NAMALWA (cell line): ENCODE results near the gene ASCC3.
"Not testable (repeated sequence)": the region's sequence is repeated elsewhere in the genome, so short reads cannot be mapped to it uniquely, and the experiment has no call there.

Experiments used
- DNase-seq: peaks from one replicate; pipeline ENCODE4 v3.0.0-alpha.2; 2015; ENCODE audit warnings: low spot score

The ASCC3 gene, protein sequence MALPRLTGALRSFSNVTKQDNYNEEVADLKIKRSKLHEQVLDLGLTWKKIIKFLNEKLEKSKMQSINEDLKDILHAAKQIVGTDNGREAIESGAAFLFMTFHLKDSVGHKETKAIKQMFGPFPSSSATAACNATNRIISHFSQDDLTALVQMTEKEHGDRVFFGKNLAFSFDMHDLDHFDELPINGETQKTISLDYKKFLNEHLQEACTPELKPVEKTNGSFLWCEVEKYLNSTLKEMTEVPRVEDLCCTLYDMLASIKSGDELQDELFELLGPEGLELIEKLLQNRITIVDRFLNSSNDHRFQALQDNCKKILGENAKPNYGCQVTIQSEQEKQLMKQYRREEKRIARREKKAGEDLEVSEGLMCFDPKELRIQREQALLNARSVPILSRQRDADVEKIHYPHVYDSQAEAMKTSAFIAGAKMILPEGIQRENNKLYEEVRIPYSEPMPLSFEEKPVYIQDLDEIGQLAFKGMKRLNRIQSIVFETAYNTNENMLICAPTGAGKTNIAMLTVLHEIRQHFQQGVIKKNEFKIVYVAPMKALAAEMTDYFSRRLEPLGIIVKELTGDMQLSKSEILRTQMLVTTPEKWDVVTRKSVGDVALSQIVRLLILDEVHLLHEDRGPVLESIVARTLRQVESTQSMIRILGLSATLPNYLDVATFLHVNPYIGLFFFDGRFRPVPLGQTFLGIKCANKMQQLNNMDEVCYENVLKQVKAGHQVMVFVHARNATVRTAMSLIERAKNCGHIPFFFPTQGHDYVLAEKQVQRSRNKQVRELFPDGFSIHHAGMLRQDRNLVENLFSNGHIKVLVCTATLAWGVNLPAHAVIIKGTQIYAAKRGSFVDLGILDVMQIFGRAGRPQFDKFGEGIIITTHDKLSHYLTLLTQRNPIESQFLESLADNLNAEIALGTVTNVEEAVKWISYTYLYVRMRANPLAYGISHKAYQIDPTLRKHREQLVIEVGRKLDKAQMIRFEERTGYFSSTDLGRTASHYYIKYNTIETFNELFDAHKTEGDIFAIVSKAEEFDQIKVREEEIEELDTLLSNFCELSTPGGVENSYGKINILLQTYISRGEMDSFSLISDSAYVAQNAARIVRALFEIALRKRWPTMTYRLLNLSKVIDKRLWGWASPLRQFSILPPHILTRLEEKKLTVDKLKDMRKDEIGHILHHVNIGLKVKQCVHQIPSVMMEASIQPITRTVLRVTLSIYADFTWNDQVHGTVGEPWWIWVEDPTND (N-terminal part only)

DNA sequence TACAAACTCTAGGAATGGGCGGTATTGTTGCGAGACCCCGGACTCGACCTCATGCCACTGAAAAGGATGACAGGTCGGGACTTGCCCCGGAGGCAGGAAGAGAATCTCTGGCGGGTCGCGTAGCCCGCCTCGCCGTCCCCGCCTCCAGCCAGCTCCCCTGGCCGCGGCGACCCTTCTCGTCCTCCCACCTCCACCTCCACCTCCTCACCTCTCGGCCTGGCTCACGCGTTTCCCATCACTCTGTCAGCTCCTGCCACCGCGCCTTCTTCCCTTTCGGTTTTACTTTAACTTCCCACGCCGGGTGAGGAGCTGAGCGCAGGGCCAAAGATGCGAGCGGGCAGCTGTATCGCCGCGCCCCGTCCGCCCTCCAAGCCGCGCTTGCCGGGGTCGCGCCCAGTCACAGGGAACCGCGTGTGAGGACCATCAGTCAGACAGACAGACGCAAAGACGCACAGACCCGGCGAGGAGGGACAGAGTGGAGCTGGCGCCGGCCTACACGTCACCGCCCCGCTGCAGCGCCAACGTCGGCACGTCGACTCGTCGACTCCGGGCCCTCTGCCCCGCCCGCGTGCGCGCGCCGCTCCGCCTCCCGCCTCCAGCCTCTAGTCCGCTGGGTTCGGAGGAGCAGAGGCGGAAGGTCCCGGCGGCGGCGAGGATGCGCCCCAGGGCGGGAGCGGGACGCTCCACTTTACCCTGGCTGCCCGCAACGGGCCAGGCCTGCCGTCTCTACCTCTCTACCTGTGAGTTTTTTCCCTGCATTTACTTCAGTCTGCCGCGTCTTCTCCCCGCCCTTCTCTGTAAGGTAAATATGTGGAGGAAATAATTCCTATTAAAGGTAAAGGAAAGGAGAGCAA, at the start of gene ASCC3:
TSS of gene ASCC3 (minus strand) at position 477 of the 854 bp plus-strand sequence. CDS start 13,332 bp downstream, outside the sequence.
- DNase-seq: peak; percentile 89

DNA sequence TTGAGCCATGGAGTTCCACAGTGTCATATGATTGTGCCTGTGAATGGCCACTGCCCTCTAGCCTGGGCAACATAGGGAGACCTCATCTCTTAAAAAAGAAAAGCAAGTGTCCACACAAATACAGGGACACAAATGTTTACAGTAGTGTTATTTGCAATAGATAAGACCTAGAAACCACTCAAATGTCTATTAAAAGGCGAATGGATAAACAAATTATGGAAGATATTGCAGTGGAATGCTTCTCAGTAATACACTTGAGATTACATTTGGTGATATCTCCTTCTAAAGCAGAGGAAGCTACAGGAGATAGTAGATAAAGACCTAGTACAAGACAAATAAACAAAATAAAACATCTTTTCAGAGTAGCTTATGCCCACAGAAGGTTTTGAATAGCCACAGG, 44.6 kb upstream of the ASCC3 start:
- DNase-seq: no peak

DNA sequence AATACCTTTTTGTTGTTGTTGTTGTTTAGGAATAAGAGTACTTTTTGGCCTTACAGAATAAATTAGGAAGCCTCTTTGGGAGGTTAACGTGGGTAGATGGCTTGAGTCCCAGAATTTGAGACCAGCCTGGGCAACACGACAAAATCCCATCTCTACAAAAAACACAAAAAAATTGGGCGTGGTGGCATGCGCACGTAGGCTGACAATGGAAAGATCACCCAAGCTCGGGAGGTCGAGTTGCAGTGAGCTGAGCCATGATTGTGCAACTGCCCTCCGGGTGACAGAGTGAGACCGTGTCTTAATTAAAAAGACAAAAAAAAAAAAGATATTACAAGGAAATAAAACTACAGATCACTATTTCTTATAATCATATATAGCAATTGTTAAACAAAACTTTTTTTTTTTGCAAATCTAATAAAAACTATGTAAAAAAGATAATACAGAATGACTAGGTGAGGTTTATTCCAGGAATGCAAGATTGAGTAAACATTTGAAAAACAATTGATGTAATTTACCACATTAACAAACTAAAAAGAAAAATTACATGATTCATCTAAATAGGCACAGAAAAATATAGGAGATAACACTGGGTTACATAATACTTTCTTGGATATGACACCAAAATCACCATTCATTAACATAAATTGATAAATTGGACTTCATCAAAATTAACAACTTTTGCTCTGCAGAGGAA, 43.6 kb upstream of the ASCC3 start:
- no peak for DNase-seq

DNA sequence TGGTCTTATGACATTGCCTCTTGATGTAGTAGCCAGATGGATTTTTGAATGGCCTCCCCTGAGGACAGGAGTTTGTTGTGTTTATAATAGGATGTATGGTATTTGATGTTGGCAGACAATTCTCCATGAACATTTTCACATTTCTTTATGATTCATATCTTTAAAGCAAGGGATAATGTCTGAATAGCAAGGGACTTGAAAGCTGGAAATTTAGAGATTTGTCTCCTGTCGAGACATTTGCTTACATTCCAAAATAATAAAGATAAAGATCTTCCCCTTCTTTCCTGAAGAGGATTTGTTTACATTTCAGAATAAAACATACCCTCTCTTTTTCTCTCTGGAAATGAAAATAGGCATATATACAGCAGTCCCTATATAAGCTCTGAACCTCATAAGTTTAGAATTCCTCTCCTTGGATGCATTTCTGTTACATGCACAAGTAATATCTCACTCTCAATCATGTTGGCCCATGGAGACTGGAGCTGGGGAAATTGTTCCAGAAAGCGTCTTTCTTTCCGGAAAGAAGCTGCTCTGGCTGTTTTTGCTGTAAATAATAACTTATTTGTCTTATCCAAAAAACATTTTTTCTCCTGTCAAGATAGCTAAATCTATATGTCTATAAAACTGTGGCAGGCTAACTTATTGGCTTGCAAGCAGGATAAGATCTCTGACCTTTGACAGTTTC, 42.5 kb upstream of the ASCC3 start:
- no peak for DNase-seq

DNA sequence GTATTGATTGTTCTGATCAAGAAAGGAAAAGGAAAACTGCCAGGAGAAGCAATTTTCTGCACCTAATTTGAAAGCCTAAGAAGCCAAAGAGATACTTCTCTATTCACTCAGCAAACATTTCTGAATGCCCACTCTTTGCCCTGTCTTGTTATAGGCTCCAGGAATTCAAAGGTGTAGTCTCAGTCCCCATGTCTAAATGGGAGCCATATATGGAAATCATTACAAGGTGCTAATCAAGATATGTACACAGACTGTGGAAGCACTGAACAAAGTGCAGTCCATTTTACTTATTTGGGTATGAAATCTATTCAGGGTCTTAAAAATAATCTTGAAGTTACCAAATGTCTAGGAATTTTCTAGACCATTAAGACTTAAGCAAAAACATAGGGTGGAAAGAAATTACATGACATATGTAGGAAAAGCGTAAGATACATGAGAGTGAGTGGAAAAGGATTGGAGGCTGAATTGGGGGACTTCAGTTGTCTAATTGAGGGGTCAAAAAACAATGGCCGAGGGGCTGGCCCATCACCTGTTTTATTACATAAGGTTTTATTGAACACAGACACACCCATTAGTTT, 39.0 kb upstream of the ASCC3 start:
- no peak for DNase-seq

DNA sequence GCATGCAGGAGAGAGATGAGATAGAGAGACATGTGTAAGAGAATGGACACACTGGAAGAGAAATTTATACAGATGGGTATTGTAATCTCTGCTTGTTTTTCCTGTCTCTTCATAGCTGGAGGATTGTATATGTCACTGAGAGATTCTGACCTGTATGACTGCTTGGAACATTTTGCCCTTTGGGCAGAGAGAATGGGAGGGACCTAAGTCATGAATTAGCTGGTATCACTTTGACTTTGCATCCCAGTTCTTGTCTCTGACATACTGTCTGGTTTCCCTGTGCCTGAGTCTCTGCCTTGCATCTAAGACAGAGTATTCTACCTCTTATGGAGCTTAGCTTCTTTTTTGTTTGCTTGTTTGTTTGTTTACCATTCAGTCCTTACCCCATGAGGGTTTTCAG, 37.0 kb upstream of the ASCC3 start:
- no peak for DNase-seq

DNA sequence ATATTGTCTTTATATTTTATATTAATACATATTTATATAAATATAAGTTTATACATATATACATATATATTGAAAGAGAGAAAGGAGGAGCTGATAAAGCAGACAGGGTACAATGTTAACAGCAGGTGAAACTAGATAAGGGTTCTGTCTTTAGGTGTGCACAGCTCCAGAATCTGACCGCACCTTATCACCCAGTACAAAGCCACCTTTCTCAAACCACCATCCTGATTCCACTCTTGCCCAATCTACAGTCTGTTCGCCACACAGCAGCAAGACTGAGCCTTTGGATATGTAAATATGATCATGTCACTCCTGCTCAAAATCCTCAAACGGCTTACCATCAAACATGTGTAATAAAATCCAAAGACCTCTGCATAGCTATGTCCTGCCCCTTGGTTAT, 34.7 kb upstream of the ASCC3 start:
- DNase-seq: no peak

DNA sequence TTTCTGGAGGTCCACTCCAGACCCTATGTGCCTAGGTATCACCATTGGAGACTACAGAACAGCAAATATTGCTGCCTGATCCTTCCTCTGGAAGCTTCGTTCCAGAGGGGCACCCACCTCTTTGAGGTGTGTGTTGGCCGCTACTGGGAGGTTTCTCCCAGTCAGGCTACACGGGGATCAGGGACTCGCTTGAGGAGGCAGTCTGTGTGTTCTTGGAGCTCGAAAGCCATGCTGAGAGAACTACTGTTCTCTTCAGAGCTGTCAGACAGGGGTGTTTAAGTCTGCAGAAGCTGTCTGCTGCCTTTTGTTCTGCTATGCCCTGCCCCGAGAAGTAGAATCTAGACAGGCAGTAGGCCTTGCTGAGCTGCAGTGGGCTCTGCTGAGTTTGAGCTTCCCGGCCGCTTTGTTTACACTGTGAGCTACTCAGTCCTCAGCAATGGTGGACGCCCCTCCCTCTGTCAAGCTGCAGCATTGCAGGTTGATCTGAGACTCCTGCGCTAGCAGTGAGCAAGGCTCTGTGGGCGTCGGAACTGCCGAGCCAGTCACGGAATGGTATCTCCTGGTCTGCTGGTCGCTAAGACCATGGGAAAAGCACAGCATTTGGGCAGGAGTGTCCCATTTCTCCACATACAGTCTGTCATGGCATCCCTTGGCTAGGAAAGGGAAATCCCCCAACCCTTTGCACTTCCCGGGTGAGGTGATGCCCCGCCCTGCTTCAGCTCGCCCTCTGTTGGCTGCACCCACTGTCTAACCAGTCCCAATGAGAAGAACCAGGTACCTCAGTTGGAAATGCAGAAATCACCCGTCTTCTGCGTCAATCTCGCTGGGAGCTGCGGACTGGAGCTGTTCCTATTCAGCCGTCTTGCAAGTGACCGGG, 32.5 kb upstream of the ASCC3 start:
- DNase-seq: no peak

DNA sequence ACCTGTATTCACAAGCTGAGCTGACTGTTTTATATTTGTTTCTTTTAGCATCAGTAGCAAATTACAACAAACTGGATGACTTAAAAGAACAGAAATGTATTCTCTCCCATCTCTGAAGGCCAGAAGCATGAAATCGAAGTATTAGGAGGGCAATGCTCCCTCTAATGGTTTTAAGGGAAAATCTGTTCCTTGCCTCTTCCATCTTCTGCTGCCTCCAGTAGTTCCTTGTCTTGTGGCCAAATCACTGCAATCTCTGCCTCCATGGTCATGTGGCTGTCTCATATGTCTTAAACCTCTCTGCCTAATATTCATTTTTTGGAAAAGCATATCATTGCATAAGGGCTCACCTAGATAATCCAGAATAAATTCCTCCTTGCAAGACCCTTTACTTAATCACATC, 25.2 kb upstream of the ASCC3 start:
- no peak for DNase-seq

DNA sequence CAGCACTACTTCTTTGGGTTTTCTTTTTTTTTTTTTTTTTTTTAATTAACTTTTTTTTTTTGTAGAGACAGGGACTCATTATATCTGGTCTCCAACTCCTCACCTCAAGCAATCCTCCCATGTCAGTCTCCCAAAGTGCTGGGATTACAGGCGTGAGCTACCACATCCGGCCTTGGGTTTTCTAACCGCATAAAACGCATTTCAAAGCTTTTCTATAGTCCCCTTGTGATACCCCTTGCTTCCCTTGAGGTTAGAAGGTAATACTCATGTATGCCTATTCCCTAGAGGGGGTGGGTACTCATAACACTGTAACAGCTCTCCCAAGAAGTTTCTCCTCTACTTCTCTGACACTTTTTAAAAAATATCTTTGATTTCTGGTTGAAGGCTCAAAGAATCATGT, 23.9 kb upstream of the ASCC3 start:
- no peak for DNase-seq

DNA sequence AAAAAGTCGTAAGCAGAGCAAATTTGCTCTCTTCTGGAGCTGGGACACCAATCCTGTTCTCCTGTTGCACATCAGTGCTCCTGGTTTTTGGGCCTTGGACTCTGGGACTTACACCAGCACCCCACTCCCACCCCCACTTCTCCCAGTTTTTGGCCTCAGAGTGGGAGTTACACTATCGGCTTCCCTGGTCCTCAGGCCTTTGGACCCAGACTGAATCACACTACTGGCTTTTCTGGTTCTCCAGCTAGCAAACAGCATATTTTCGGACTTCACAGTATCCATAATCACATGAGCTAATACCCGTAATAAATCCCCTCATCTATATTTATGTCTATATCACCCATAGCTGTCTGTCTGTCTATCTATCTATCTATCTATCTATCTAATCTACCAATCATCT, 23.2 kb upstream of the ASCC3 start:
- DNase-seq: no peak

DNA sequence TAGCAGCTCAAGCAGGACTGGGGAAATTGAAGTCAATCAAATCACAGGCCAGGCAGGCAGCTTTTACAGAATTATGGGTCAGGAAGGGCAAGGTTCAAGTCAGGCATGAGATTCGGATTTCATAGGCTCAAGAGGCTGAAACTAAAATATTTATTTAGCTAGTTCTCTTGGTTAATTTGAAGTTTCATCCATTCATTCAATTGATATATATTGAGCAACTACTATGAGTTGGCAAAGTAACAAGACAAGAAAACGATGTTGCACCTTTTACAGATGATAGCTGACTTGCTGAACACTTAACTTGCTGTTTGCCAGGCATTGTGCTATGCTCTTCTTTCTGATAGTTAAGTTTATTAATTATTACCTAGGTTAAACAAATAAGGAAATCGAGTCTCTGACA, 20.5 kb upstream of the ASCC3 start:
- DNase-seq: no peak

DNA sequence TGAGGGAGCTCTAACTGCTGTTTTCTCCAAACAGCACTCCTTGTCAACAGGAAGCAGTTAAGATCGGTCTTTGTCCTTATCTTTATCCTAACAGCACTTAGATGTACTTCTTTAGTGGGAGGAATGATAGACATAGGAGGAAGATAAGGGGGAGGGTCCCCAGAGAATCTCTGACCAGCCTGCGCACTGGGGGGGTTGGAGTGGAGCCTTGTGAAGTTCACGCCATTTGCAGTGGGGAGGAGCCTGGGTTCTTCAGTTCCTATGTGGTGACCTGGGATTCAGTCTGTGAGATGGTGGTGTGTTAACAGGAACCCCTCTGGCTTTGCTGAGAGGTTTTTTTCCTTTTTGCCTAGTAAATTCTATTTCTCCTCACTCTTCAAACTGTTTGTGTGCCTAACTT, 18.1 kb upstream of the ASCC3 start:
- DNase-seq: no peak

DNA sequence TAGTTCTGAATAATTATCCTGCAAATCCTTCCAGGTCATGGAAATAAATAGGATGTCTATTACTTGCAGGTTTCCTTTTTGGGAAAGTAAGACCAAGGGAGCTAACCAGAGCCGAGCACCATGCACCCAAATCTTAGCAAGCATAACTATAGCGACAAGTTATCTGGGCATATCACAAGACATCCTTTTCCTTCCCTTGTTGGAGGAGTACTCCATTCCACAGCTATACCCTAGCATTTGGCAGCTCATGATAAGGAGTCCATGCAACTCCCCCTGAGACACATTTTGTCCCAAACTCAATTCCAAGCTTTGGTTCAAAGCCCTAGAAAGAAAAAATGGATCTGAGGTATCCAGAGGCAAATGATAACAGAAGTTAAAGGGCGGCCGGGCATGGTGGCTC, 16.5 kb upstream of the ASCC3 start:
- no peak for DNase-seq

DNA sequence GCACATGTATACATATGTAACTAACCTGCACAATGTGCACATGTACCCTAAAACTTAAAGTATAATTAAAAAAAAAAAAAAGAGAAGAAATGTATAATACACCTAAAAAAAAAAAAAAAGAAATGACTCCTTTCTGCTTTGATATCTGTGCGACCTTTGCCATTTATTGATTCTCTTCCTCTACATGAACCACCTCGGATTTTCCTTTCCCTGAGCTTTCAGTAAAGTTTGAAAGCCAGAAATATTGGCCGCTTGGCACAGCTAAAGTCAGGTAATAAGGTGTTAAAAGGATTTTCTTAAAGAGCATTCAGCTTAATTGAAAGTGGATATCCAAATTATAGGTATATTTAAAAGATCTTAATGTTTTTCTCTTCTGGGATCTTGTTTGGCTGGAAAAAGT, 12.6 kb upstream of the ASCC3 start:
- no peak for DNase-seq

DNA sequence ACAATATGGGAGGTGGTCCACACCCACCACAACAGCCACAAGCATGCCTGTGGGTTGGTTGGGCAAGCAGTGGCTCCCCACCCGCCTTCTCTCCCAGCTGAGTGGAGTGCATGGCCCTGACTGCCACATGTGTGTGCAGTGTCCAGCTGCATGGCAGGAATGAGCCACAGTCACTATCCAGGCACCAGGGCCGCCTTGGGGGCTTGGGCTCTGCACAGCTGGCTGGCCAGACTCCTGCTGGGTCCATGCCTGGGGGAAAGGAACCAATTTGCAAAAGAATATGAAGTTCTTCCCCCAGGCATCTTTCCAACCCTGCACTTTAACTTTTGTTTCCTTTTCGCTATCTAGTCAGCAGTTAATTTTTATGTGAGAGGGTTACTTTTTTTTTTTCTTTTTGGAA, 11.6 kb upstream of the ASCC3 start:
- no peak for DNase-seq

DNA sequence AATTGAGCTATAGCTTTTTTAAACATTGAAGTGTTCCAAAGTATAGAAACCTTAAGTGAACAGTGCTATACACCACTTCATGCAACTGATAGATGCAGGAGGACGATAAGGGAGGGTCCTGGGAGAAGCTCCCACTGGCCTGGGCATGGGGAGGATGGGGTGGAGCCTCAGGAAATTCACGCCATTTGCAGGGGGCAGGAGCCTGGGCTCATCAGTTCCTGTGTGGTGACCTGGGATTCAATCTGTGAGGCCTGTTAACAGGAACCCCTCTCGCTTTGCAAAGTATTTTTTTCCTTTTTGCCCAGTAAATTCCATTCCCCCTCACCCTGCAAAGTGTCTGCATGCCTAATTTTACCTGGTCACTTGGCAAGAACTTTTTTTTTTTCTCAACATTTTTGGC, 11.0 kb upstream of the ASCC3 start:
- no peak for DNase-seq

DNA sequence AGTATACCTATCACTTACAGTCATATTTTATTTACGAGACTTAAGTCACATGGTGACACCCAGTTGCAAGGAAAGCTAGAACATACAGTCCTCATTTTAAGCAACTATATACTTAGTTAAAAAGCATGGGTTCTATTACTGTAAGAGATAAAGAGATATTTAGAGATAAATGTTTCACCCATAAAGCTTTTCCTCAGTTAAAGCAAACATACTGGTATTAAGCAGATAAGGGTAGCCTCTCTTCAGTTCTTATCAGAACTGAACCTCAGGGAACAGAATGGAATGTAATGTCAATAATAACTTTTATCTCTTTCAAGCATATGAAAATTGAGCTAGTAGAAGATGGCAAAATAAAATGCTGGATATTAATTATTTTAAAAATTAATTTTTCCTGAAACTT, 9.9 kb upstream of the ASCC3 start:
- DNase-seq: no peak

DNA sequence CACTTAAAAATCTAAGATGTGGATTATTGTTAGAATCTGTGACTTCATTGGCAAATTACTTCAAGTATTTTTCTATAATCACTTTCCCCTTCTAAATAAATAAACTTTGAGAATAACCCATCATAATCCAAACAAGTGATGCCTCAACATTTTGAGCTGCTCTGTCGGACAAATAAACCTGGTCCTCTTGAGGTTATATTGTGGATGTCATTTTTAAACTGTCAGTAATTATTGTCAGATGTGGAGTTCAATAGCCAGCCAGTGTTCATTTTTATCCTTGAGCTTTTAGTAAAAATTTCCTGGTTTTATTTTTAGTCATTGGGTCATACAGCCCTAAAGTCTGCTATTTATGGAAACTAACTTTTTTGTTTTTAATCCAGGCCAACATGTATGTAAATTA, 9.5 kb upstream of the ASCC3 start:
- DNase-seq: not testable (repeated sequence)
